GM12878 (cell line): ENCODE measurements around the gene KRTAP19-5. TPM values are rescaled to one million over a fixed set of nuclear protein-coding genes. Genes with fewer than 3 reads are reported as not detected.

Experiments used
- ATAC-seq: fragments of 200-7000 bp; cut with Tn5 transposase; 3 replicates; pipeline ENCODE4 v1.9.1; 2020; ENCODE audit warnings: mild to moderate bottlenecking, moderate library complexity
- BruUV-seq: library from RNA; stranded (reverse); fragments of 400-500 nt; replicated peaks from 2 replicates; lab custom pipeline; 2021; lab: Mats Ljungman, UMichigan
- CTCF ChIA-PET: fragments of 300-600 bp; sonication (Branson Sonifier 250); formaldehyde crosslinking; extraction: SDS; loops from one replicate; lab custom pipeline; 2021; ENCODE audit warnings: inconsistent platforms; lab: Yijun Ruan, JAX
- POLR2A ChIA-PET: fragments of 350-600 bp; formaldehyde crosslinking; extraction: SDS; loops from one replicate; lab custom pipeline; 2021; ENCODE audit warnings: inconsistent platforms; lab: Charles Lee
- RAD21 ChIA-PET: fragments of 300-600 bp; sonication (Branson Sonifier 250); formaldehyde crosslinking; loops from one replicate; lab custom pipeline; 2023; ENCODE audit warnings: antibody characterized with exemption; ENCODE audit not compliant: unreplicated experiment; lab: Charles Lee
- SMC1A ChIA-PET: fragments of 300-600 bp; sonication (Branson Sonifier 250); formaldehyde crosslinking; loops from one replicate; lab custom pipeline; 2023; ENCODE audit not compliant: unreplicated experiment, uncharacterized antibody; lab: Charles Lee
- DNase-seq: peaks from one replicate; pipeline ENCODE4 v3.0.0-alpha.2; 2011; ENCODE audit warnings: low read depth, low spot score
- FAIRE-seq: peaks from 3 replicates; lab custom pipeline; 2011; peaks lifted over from hg19 to GRCh38; lab: Jason Lieb, UNC
- H2AFZ ChIP-seq: 2 replicates; pipeline ENCODE4 v1.6.0; 2011; ENCODE audit warnings: low read depth, low read length, control low read depth; ENCODE audit not compliant: control insufficient read depth
- H3K27ac ChIP-seq: 2 replicates; pipeline ENCODE4 v1.5.1; 2011; ENCODE audit warnings: control low read depth; ENCODE audit not compliant: control insufficient read depth, insufficient read depth
- H3K27me3 ChIP-seq, 2 experiments: replicated peaks in 1 of 2; 2 replicates each; pipeline versions ENCODE4 v1.6.0 to v1.6.1; 2011; ENCODE audit warnings: low read length in 1 of 2; ENCODE audit not compliant: control insufficient read depth in 2 of 2, insufficient read depth in 2 of 2
- H3K36me3 ChIP-seq, 2 experiments: 2 replicates each; pipeline ENCODE4 v1.5.1; 2011; ENCODE audit warnings: low read length in 1 of 2; ENCODE audit not compliant: control insufficient read depth in 2 of 2, insufficient read depth in 2 of 2
- H3K4me1 ChIP-seq: 2 replicates; pipeline ENCODE4 v1.6.1; 2011; ENCODE audit warnings: mild to moderate bottlenecking, low read length, moderate library complexity, mixed read lengths; ENCODE audit not compliant: control insufficient read depth, insufficient read depth
- H3K4me2 ChIP-seq: 2 replicates; pipeline ENCODE4 v1.6.0; 2011; ENCODE audit warnings: control low read depth; ENCODE audit not compliant: control insufficient read depth, insufficient read depth
- H3K4me3 ChIP-seq: fragments of 200-600 bp; sonication (generic); 2 replicates; pipeline ENCODE4 v1.5.1; 2016
- H3K79me2 ChIP-seq: 2 replicates; pipeline ENCODE4 v1.6.0; 2011; ENCODE audit warnings: low read length; ENCODE audit not compliant: control insufficient read depth, insufficient read depth
- H3K9ac ChIP-seq: 2 replicates; pipeline ENCODE4 v1.8.0; 2011; ENCODE audit warnings: low read length, control low read depth, mixed read lengths; ENCODE audit not compliant: control insufficient read depth, insufficient read depth
- H3K9me3 ChIP-seq: replicated peaks from 3 replicates; pipeline ENCODE4 v1.5.1; 2011; ENCODE audit warnings: mild to moderate bottlenecking, low read length; ENCODE audit not compliant: control insufficient read depth, insufficient read depth
- H4K20me1 ChIP-seq: 2 replicates; pipeline ENCODE4 v1.6.0; 2011; ENCODE audit not compliant: control insufficient read depth, insufficient read depth
- CBFB ChIP-seq: IDR thresholded peaks from 2 replicates; pipeline ENCODE4 v1.6.1; 2016; ENCODE audit warnings: antibody characterized with exemption, low read depth
- CUX1 ChIP-seq: IDR thresholded peaks from 2 replicates; pipeline ENCODE4 v1.6.1; 2012; ENCODE audit warnings: improper control_type of control experiment, low read depth, low read length; ENCODE audit not compliant: insufficient replicate concordance
- EZH2 ChIP-seq: IDR thresholded peaks from 2 replicates; pipeline ENCODE4 v1.6.1; 2012; ENCODE audit warnings: low read depth, mild to moderate bottlenecking, control low read depth, inconsistent platforms, low read length, borderline replicate concordance; ENCODE audit not compliant: control insufficient read depth
- IRF5 ChIP-seq: fragments of 450-650 bp; IDR thresholded peaks from 2 replicates; pipeline ENCODE4 v1.6.1; 2017; ENCODE audit warnings: borderline replicate concordance
- JUNB ChIP-seq: IDR thresholded peaks from 2 replicates; pipeline ENCODE4 v1.6.1; 2016; ENCODE audit warnings: antibody characterized with exemption, mild to moderate bottlenecking
- KDM1A ChIP-seq: fragments of 200-600 bp; sonication (generic); IDR thresholded peaks from 2 replicates; pipeline ENCODE4 v1.6.1; 2016; ENCODE audit warnings: borderline replicate concordance
- NFIC ChIP-seq: IDR thresholded peaks from 2 replicates; pipeline ENCODE4 v1.6.1; 2012; ENCODE audit warnings: low read depth, mild to moderate bottlenecking, inconsistent platforms, low read length, moderate library complexity
- POLR2AphosphoS5 ChIP-seq: IDR thresholded peaks from 2 replicates; pipeline ENCODE4 v1.6.1; 2011; ENCODE audit warnings: mild to moderate bottlenecking, low read length, inconsistent platforms
- POU2F2 ChIP-seq: IDR thresholded peaks from 3 replicates; pipeline ENCODE4 v1.6.1; 2011; ENCODE audit warnings: low read depth, mild to moderate bottlenecking, low read length, borderline replicate concordance
- RELB ChIP-seq: fragments of 450-650 bp; IDR thresholded peaks from 2 replicates; pipeline ENCODE4 v1.6.1; 2017; ENCODE audit warnings: low read depth, mild to moderate bottlenecking, moderate library complexity
- RUNX3 ChIP-seq: IDR thresholded peaks from 2 replicates; pipeline ENCODE4 v1.6.1; 2012; ENCODE audit warnings: low read length, inconsistent platforms
- SMC3 ChIP-seq: IDR thresholded peaks from 2 replicates; pipeline ENCODE4 v1.6.1; 2011; ENCODE audit warnings: low read length, improper control_type of control experiment, borderline replicate concordance
- SREBF2 ChIP-seq: IDR thresholded peaks from 2 replicates; pipeline ENCODE4 v1.6.1; 2012; ENCODE audit warnings: mild to moderate bottlenecking, low read length
- TBL1XR1 ChIP-seq: IDR thresholded peaks from 2 replicates; pipeline ENCODE4 v1.6.1; 2012; ENCODE audit warnings: low read depth, low read length, improper control_type of control experiment
- YY1 ChIP-seq: IDR thresholded peaks from 2 replicates; pipeline ENCODE4 v1.6.1; 2011; ENCODE audit warnings: low read depth, mild to moderate bottlenecking, low read length
- ZZZ3 ChIP-seq: IDR thresholded peaks from 2 replicates; pipeline ENCODE4 v1.6.1; 2011; ENCODE audit warnings: low read depth; ENCODE audit not compliant: control insufficient read depth, insufficient read length
- WGBS: methylation state at CpG from one replicate; pipeline ENCODE4 v1.1.6; 2016; ENCODE audit warnings: low lambda C conversion rate; ENCODE audit not compliant: insufficient replicate concordance, insufficient coverage; ENCODE audit errors: missing lambda C conversion rate; 5-methylcytosine and 5-hydroxymethylcytosine counted together
- in situ Hi-C: fragments of 300-500 bp; cut with MboI; formaldehyde crosslinking; loops from 9 replicates; pipeline ENCODE4 v1.14.3; 2018; ENCODE audit warnings: mixed read lengths
- intact Hi-C: fragments of 100-400 bp; cut with micrococcal nuclease; formaldehyde crosslinking; loops from one replicate; pipeline ENCODE4 v1.14.2; 2022; ENCODE audit not compliant: unreplicated experiment
- polyA plus RNA-seq, 11 experiments: library from polyadenylated mRNA; depleted of rRNA in 4 of 11; unstranded in 6 of 11; stranded (reverse) in 5 of 11; fragments of >200 nt; fragmentation: Nextera tagmentation in 4 of 11; fragmentation: Illumina TruSeq in 1 of 11; extraction: Ambion mirVana in 4 of 11; extraction: Trizol in 1 of 11; gene quantifications; 1 replicate in 1 of 11; 2 replicates in 10 of 11; pipeline versions ENCODE4 v1.2.1 to v1.2.3, GENCODE V29; 2011 to 2016; ENCODE audit warnings: inconsistent platforms in 2 of 11, missing spikeins in 2 of 11, low read depth in 1 of 11
- total RNA-seq, 4 experiments: library from RNA; depleted of rRNA in 3 of 4; stranded (reverse); fragments of >200 nt in 3 of 4; fragmentation: Illumina TruSeq in 1 of 4; extraction: Trizol in 1 of 4; gene quantifications; 2 replicates each; pipeline versions ENCODE4 v1.2.1 to v1.2.3, GENCODE V29; 2013 to 2021
- TF ChIP-seq, protein P1 (sequence below): fragments of 150-350 bp; IDR thresholded peaks from 2 replicates; pipeline ENCODE4 v1.6.1; 2014; ENCODE audit warnings: mild to moderate bottlenecking, low read depth, low read length

The KRTAP19-5 gene
- total and polyA plus RNA-seq, 10 of the 15 experiments (the other 5 are each of a cell fraction or from before 2014, with no cell fraction given) = not detected

DNA sequence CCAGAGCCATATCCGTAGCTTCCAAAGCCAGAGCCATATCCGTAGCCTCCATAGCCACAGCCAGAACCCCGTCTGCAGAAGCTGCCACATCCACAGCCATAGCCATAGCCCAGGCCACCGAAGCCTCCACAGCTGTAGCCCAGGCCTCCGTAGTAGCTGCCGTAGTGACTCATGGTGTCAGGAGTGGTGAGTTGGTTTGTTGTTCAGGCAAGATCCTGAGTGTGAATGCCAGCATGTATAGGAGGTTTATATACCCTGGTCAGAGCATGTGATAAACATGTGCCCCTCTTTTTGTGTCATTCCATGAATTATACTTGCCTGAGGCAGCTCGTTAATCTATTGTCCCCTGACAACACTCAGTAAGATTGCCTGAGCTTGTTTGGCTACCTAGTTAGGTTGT lies 21.8 kb downstream of the KRTAP19-5 start, which contains the start of gene KRTAP19-1:
Gene KRTAP19-1, minus strand, starts transcription at position 223 of the 400 bp plus-strand sequence. Its CDS starts 50 bp downstream, at position 173.
- no peak for DNase-seq
- RAD21 ChIA-PET = no interaction called here
- no TSS peak for BruUV-seq
- no peak within 1 kb of the TSS for H3K4me3 ChIP-seq
- no peak within 1 kb of the TSS for H2AFZ ChIP-seq
- SMC1A ChIA-PET = no interaction called here
- no peaks in the 10 kb centered on the region for H4K20me1 ChIP-seq
- no peak for ATAC-seq
- CTCF ChIA-PET = no interaction called here
- no peaks in the 10 kb centered on the region for H3K79me2 ChIP-seq
- no peak within 1 kb of the TSS for H3K4me2 ChIP-seq
- no peaks in the 10 kb centered on the region for H3K27me3 ChIP-seq
- WGBS = 18% methylated on average over 7 of the region's 7 CpGs
- no peak within 1 kb of the TSS for H3K9ac ChIP-seq
- TF ChIP-seq CUX1 = no peak
- TF ChIP-seq, protein P1, sequence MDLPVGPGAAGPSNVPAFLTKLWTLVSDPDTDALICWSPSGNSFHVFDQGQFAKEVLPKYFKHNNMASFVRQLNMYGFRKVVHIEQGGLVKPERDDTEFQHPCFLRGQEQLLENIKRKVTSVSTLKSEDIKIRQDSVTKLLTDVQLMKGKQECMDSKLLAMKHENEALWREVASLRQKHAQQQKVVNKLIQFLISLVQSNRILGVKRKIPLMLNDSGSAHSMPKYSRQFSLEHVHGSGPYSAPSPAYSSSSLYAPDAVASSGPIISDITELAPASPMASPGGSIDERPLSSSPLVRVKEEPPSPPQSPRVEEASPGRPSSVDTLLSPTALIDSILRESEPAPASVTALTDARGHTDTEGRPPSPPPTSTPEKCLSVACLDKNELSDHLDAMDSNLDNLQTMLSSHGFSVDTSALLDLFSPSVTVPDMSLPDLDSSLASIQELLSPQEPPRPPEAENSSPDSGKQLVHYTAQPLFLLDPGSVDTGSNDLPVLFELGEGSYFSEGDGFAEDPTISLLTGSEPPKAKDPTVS = no peak
- TF ChIP-seq JUNB = no peak
- TF ChIP-seq YY1 = no peak
- TF ChIP-seq EZH2 = no peak
- TF ChIP-seq ZZZ3 = no peak
- TF ChIP-seq POU2F2 = no peak
- no peak for TF ChIP-seq RUNX3
- no peak for TF ChIP-seq KDM1A
- TF ChIP-seq POLR2AphosphoS5 = no peak
- no peak for TF ChIP-seq SREBF2
- TF ChIP-seq SMC3 = no peak
- no peak for TF ChIP-seq TBL1XR1
- no peak for TF ChIP-seq RELB
- TF ChIP-seq NFIC = no peak
- no peak for TF ChIP-seq CBFB
- no peak for TF ChIP-seq IRF5
- POLR2A ChIA-PET = no interaction called here
- H3K27ac ChIP-seq = no peak within 1 kb of the TSS
- H3K4me1 ChIP-seq = no peaks in the 10 kb centered on the region
- FAIRE-seq = no peak
- H3K36me3 ChIP-seq = no peaks in the 10 kb centered on the region
- intact Hi-C loops = no loop called here
- in situ Hi-C loops = no loop called here
- no peaks in the 10 kb centered on the region for H3K9me3 ChIP-seq
